HL-60 (cell line): ENCODE measurements around the gene DPPA3.
"Not testable (repeated sequence)": the region's sequence is repeated elsewhere in the genome, so short reads cannot be mapped to it uniquely, and the experiment has no call there.

Experiments
- DNase-seq, 2 experiments: peaks; one replicate each; pipeline ENCODE4 v3.0.0-alpha.2; 2010 to 2020; ENCODE audit warnings: low read depth in 1 of 2, low spot score in 1 of 2
- H3K27ac ChIP-seq: fragments of 250-450 bp; sonication (Bioruptor Pico); replicated peaks from 2 replicates; pipeline ENCODE4 v1.5.1; 2020; ENCODE audit warnings: mild to moderate bottlenecking, moderate library complexity
- H3K27me3 ChIP-seq: fragments of 250-450 bp; sonication (Bioruptor Pico); 2 replicates; pipeline ENCODE4 v1.5.1; 2021; ENCODE audit warnings: mild to moderate bottlenecking, moderate library complexity; ENCODE audit not compliant: insufficient read depth, poor library complexity, severe bottlenecking
- H3K4me3 ChIP-seq: replicated peaks from 2 replicates; pipeline ENCODE4 v1.5.1; 2011; ENCODE audit warnings: mild to moderate bottlenecking, control low read depth, low read length; ENCODE audit not compliant: insufficient read depth
- CTCF ChIP-seq: IDR thresholded peaks from one replicate; pipeline ENCODE4 v1.5.1; 2011; ENCODE audit warnings: low read length, control low read depth, inconsistent platforms; ENCODE audit not compliant: insufficient read depth
- GABPA ChIP-seq: IDR thresholded peaks from 2 replicates; pipeline ENCODE4 v1.6.1; 2012; ENCODE audit warnings: low read depth
- POLR2AphosphoS5 ChIP-seq: IDR thresholded peaks from 2 replicates; pipeline ENCODE4 v1.6.1; 2012; ENCODE audit warnings: low read depth
- SPI1 ChIP-seq: IDR thresholded peaks from 2 replicates; pipeline ENCODE4 v1.6.1; 2012; ENCODE audit warnings: low read depth, mild to moderate bottlenecking, borderline replicate concordance
- TF ChIP-seq, protein P1 (sequence below): IDR thresholded peaks from 2 replicates; pipeline ENCODE4 v1.6.1; 2012; ENCODE audit warnings: low read depth; ENCODE audit not compliant: insufficient replicate concordance

Gene DPPA3

GRCh38 chr12:7667125-7667524 is 44.1 kb upstream of the DPPA3 start:
- no peak overlapping the region for H3K4me3 ChIP-seq
- DNase-seq: peak in 1 of 2 experiments; percentile 22
- H3K27me3 ChIP-seq: no peaks in the 10 kb centered on the region
- TF ChIP-seq GABPA (no peak), SPI1 (peak; percentile 82)
- H3K27ac ChIP-seq: no peak overlapping the region

- TF ChIP-seq CTCF (no peak), POLR2AphosphoS5 (no peak), SPI1 (no peak), GABPA (no peak)
- TF ChIP-seq, protein P1, sequence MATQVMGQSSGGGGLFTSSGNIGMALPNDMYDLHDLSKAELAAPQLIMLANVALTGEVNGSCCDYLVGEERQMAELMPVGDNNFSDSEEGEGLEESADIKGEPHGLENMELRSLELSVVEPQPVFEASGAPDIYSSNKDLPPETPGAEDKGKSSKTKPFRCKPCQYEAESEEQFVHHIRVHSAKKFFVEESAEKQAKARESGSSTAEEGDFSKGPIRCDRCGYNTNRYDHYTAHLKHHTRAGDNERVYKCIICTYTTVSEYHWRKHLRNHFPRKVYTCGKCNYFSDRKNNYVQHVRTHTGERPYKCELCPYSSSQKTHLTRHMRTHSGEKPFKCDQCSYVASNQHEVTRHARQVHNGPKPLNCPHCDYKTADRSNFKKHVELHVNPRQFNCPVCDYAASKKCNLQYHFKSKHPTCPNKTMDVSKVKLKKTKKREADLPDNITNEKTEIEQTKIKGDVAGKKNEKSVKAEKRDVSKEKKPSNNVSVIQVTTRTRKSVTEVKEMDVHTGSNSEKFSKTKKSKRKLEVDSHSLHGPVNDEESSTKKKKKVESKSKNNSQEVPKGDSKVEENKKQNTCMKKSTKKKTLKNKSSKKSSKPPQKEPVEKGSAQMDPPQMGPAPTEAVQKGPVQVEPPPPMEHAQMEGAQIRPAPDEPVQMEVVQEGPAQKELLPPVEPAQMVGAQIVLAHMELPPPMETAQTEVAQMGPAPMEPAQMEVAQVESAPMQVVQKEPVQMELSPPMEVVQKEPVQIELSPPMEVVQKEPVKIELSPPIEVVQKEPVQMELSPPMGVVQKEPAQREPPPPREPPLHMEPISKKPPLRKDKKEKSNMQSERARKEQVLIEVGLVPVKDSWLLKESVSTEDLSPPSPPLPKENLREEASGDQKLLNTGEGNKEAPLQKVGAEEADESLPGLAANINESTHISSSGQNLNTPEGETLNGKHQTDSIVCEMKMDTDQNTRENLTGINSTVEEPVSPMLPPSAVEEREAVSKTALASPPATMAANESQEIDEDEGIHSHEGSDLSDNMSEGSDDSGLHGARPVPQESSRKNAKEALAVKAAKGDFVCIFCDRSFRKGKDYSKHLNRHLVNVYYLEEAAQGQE: no peak
- Histone ChIP-seq H3K27ac (no peak overlapping the region), H3K27me3 (no peaks in the 10 kb centered on the region), H3K4me3 (no peak overlapping the region)
- DNase-seq: no peak
Observed at GRCh38 chr12:7668171-7668570, 43.1 kb upstream of the DPPA3 start.

- TF ChIP-seq POLR2AphosphoS5 (peak; percentile 47; the same call in 1 of the 2 replicates), SPI1 (peak; percentile 75)
- not testable (repeated sequence) for H3K27me3 ChIP-seq, H3K4me3 ChIP-seq
- peak; percentile 47 to 83 for DNase-seq
- peak overlapping the region; percentile 70 for H3K27ac ChIP-seq
Observed at GRCh38 chr12:7675455-7675854, 35.8 kb upstream of the DPPA3 start.

DNA sequence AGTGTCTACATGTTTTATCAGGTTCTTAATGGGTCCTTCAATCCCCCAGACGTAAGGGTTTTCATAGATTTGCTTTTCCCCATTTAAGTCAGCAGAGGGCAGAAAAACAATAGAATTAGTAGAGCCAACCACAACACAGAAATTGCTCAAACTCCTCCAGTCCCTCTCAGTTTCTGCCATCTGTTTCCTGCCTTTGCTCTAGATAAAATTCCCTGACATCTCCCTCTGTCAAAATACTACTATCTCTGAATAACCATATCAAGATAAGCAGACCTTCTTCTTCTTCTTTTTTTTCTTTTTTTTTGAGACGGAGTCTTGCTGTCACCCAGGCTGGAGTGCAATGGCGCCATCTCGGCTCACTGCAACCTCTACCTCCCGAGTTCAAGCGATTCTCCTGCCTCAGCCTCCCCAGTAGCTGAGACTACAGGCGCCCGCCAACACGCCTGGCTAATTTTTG is 33.8 kb upstream of the DPPA3 start:
- H3K4me3 ChIP-seq, H3K27me3 ChIP-seq: not testable (repeated sequence)
- TF ChIP-seq CTCF (peak; percentile 4), POLR2AphosphoS5 (peak; percentile 80), SPI1 (peak; percentile 3; the same call in 1 of the 2 replicates)
- DNase-seq: peak; percentile 65 to 79
- peak overlapping the region; percentile 37 for H3K27ac ChIP-seq

GRCh38 chr12:7678744-7679143 is 32.5 kb upstream of the DPPA3 start:
- TF ChIP-seq POLR2AphosphoS5: no peak
- TF ChIP-seq CTCF: no peak
- TF ChIP-seq SPI1: no peak
- no peak for TF ChIP-seq GABPA
- TF ChIP-seq, protein P1: no peak
- H3K27ac ChIP-seq: no peak overlapping the region
- H3K27me3 ChIP-seq: no peaks in the 10 kb centered on the region
- no peak overlapping the region for H3K4me3 ChIP-seq
- peak; percentile 11 to 67 for DNase-seq
